ENCODE measurements around the gene PPARG.

DNA sequence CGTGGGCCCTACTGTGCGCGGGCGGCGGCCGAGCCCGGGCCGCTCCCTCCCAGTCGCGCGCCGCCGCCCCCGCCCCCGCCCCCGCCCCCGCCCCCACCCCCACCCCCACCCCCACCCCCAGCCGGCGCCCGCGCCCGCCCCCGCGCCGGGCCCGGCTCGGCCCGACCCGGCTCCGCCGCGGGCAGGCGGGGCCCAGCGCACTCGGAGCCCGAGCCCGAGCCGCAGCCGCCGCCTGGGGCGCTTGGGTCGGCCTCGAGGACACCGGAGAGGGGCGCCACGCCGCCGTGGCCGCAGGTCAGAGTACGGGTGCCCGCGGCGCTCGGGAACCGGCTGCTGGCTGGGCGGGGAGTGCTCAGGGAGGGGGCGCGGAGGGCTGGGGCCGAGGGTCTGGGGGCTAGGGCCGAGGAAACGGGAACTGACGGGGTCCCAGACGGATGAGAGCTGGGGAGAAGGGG lies 1.1 kb upstream of the PPARG start:
- TF ChIP-seq ZNF274 (IDR thresholded peaks at IDR 0.05; ENCODE audit: low read depth, low read length) (no peak), YY1 (IDR thresholded peaks at IDR 0.05; ENCODE audit: insufficient read depth, insufficient read length) (no peak), SUZ12 (IDR thresholded peaks at IDR 0.05; ENCODE audit: extremely low read depth, insufficient read depth, insufficient read length) (no peak)
